ENCODE measurements around the gene GPX2.
"Not testable (repeated sequence)": the region's sequence is repeated elsewhere in the genome, so short reads cannot be mapped to it uniquely, and the experiment has no call there.

The GPX2 gene

GRCh38 chr14:64913477-64913876 is 29.1 kb downstream of the GPX2 start:
- DNase-seq (ENCODE audit: low read depth), result not testable (repeated sequence)

GRCh38 chr14:64912261-64912660 is 30.3 kb downstream of the GPX2 start:
- DNase-seq (ENCODE audit: low read depth), result peak; percentile 47

DNA sequence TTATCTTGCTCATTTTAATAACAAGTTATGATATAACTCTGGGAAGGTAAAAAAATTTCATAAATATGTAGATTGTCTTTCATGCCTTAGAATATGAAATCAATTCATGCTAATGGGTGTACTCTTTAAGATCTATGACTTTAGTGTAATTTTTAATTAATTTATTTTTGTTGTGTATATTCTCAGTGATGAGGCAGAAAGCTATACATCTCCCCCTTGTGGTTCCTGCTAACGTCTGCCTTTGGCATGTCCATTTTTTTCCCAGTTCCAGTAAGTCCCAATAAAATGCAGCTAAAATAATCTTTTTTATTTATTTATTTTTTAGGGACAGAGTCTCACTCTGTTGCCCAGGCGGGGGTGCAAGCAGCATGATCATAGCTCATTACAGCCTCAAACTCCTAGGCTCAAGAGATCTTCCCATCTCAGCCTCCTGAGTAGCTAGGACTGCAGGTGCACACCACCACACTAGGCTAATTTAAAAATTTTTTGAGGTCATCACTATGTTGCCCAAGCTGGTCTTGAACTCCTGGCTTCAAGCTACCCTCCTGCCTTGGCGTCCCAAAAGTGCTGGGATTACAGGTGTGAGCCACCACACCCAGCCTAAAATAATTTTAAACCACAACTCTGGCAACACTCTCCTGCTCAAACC is 31.6 kb downstream of the GPX2 start:
- DNase-seq (ENCODE audit: low read depth), result peak; percentile 62

DNA sequence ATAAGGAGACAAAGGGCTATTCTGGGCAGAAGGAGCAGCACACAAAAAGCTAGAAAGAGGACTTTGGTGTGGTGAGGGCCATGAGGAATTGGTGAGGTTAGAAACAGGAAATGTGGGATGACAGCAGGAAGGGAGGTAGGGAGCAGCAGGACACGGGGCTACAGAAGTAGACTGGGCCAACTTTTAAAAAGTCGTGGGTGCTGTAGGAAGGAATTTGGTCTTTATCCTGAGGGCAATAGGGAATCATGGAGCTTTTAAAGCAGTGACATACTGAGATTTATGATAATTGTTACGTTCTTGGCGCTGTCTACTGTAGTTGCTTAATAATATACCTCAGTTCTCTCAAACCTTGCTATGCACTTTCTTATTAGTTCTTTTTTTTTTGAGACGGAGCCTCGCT is 36.5 kb downstream of the GPX2 start:
- no peak for DNase-seq (ENCODE audit: low read depth)

GRCh38 chr14:64899958-64900357 is 42.6 kb downstream of the GPX2 start:
- DNase-seq (ENCODE audit: low read depth), result peak; percentile 69

GRCh38 chr14:64891839-64892375 is 50.6 kb downstream of the GPX2 start:
- DNase-seq (ENCODE audit: low read depth), result peak; percentile 74

GRCh38 chr14:64891173-64891838 is 51.2 kb downstream of the GPX2 start:
- DNase-seq (ENCODE audit: low read depth), result no peak

DNA sequence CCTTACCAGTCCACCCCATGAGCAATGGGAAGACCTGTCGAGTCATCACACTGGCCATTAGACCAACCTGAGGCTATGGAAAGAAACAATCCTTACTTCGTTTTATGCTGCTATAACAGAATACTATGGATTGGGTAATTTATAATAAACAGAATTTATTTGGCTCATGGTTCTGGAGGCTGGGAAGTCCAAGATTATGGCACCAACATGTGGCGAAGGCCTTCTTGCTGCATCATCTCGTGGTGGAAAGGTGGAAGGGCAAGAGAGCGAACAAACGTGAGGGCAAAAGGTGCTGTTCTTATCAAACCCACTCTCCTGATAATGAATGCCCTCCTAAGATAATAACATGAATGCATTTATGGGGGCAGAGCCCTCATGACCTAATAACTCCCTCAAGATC is 53.2 kb downstream of the GPX2 start:
- DNase-seq (ENCODE audit: low read depth), result no peak
